A549 (cell line): Measurements from ENCODE around the gene TMED8. TPM values are rescaled to one million over a fixed set of nuclear protein-coding genes. Genes with fewer than 3 reads are reported as not detected.

Experiments
- ATAC-seq, 2 experiments: fragments of 200-7000 bp in 1 of 2; fragments of >200 bp in 1 of 2; cut with Nextera tagmentation in 1 of 2; cut with Tn5 transposase in 1 of 2; 3 replicates each; pipeline versions ENCODE4 v1.8.0 to v1.9.1; 2018 to 2020; ENCODE audit warnings: mild to moderate bottlenecking in 1 of 2, moderate library complexity in 1 of 2
- CTCF ChIA-PET: fragments of 300-600 bp; sonication (Branson Sonifier 250); formaldehyde crosslinking; extraction: SDS; loops from one replicate; lab custom pipeline; 2021; ENCODE audit warnings: antibody characterized with exemption, inconsistent platforms; lab: Yijun Ruan, JAX
- POLR2A ChIA-PET: fragments of 350-600 bp; formaldehyde crosslinking; extraction: SDS; loops from one replicate; lab custom pipeline; 2021; ENCODE audit warnings: antibody characterized with exemption, inconsistent platforms; lab: Yijun Ruan, JAX
- DNase-seq, 2 experiments: peaks; one replicate each; pipeline versions ENCODE4 v3.0.0 to v3.0.0-alpha.2; 2011 to 2016; ENCODE audit warnings: low read depth in 1 of 2, low spot score in 1 of 2
- FAIRE-seq: peaks from 2 replicates; lab custom pipeline; 2011; peaks lifted over from hg19 to GRCh38; lab: Jason Lieb, UNC
- H3K27ac ChIP-seq, 2 experiments: fragments of >200 bp; sonication (Bioruptor Twin); formaldehyde crosslinking; 3 replicates each; pipeline ENCODE4 v1.5.1; 2016 to 2017
- H3K4me1 ChIP-seq: fragments of >200 bp; sonication (Bioruptor Twin); formaldehyde crosslinking; 3 replicates; pipeline ENCODE4 v1.6.1; 2016
- H3K4me2 ChIP-seq: fragments of >200 bp; sonication (Bioruptor Twin); formaldehyde crosslinking; 3 replicates; pipeline ENCODE4 v1.6.1; 2016
- H3K4me3 ChIP-seq: fragments of >200 bp; sonication (Bioruptor Twin); formaldehyde crosslinking; 3 replicates; pipeline ENCODE4 v1.5.1; 2016
- H3K9me3 ChIP-seq: fragments of >200 bp; sonication (Bioruptor Twin); formaldehyde crosslinking; 3 replicates; pipeline ENCODE4 v1.6.1; 2016
- BCL3 ChIP-seq: fragments of >200 bp; sonication (Bioruptor Twin); formaldehyde crosslinking; IDR thresholded peaks from 3 replicates; pipeline ENCODE4 v1.6.1; 2016
- CBX2 ChIP-seq: fragments of 200-600 bp; sonication (generic); IDR thresholded peaks from 2 replicates; pipeline ENCODE4 v1.6.1; 2016; ENCODE audit warnings: low read depth, mild to moderate bottlenecking, borderline replicate concordance
- EHMT2 ChIP-seq: fragments of 200-600 bp; sonication (generic); IDR thresholded peaks from 2 replicates; pipeline ENCODE4 v1.6.1; 2016; ENCODE audit warnings: antibody characterized with exemption, low read depth, mild to moderate bottlenecking, moderate library complexity
- EP300 ChIP-seq, 2 experiments: fragments of >200 bp; sonication (Bioruptor Twin); formaldehyde crosslinking; IDR thresholded peaks; 2 replicates in 1 of 2; 3 replicates in 1 of 2; pipeline ENCODE4 v1.6.1; 2016 to 2017
- FOXS1 ChIP-seq: fragments of 250-450 bp; sonication (Bioruptor Pico); IDR thresholded peaks from 2 replicates; pipeline ENCODE4 v1.5.0; 2020; ENCODE audit warnings: mild to moderate bottlenecking, moderate library complexity
- HDAC2 ChIP-seq: fragments of 200-600 bp; sonication (generic); IDR thresholded peaks from 2 replicates; pipeline ENCODE4 v1.6.1; 2016
- HES2 ChIP-seq: fragments of >200 bp; sonication (Bioruptor Twin); formaldehyde crosslinking; IDR thresholded peaks from 2 replicates; pipeline ENCODE4 v1.6.1; 2016
- HEYL ChIP-seq: fragments of 250-450 bp; sonication (Bioruptor Pico); IDR thresholded peaks from 2 replicates; pipeline ENCODE4 v1.8.0; 2021; ENCODE audit warnings: mild to moderate bottlenecking, moderate library complexity
- KDM1A ChIP-seq: fragments of 200-600 bp; sonication (generic); IDR thresholded peaks from 2 replicates; pipeline ENCODE4 v1.6.1; 2016; ENCODE audit warnings: low read depth, mild to moderate bottlenecking
- MAFK ChIP-seq: fragments of 450-650 bp; IDR thresholded peaks from 2 replicates; pipeline ENCODE4 v1.6.1; 2014; ENCODE audit not compliant: partially characterized antibody
- NPAS2 ChIP-seq: fragments of 250-450 bp; sonication (Bioruptor Pico); IDR thresholded peaks from 2 replicates; pipeline ENCODE4 v1.8.0; 2022; ENCODE audit warnings: mild to moderate bottlenecking, moderate library complexity, borderline replicate concordance
- NR3C1 ChIP-seq: fragments of >200 bp; sonication (Bioruptor Twin); formaldehyde crosslinking; IDR thresholded peaks from 3 replicates; pipeline ENCODE4 v1.6.1; 2017
- PHF8 ChIP-seq: fragments of 200-600 bp; sonication (generic); IDR thresholded peaks from 2 replicates; pipeline ENCODE4 v1.6.1; 2016; ENCODE audit warnings: low read depth, mild to moderate bottlenecking, antibody characterized with exemption, moderate library complexity, borderline replicate concordance
- POLR2A ChIP-seq: IDR thresholded peaks from 2 replicates; pipeline ENCODE4 v1.6.1; 2012; ENCODE audit warnings: mild to moderate bottlenecking, low read length
- RAD21 ChIP-seq, 2 experiments: fragments of >200 bp in 1 of 2; sonication (Bioruptor Twin) in 1 of 2; formaldehyde crosslinking in 1 of 2; IDR thresholded peaks in 1 of 2; conservative IDR thresholded peaks in 1 of 2; 2 replicates in 1 of 2; 3 replicates in 1 of 2; pipeline ENCODE4 v1.6.1; 2012 to 2018; ENCODE audit warnings: inconsistent platforms in 1 of 2
- RARB ChIP-seq: fragments of 250-450 bp; sonication (Bioruptor Pico); IDR thresholded peaks from 2 replicates; pipeline ENCODE4 v1.8.0; 2021; ENCODE audit warnings: mild to moderate bottlenecking, moderate library complexity
- RCOR1 ChIP-seq: fragments of 150-350 bp; IDR thresholded peaks from 2 replicates; pipeline ENCODE4 v1.6.1; 2014; ENCODE audit warnings: antibody characterized with exemption, low read length, low read depth
- RFX5 ChIP-seq: fragments of 450-650 bp; IDR thresholded peaks from 2 replicates; pipeline ENCODE4 v1.7.1; 2014; ENCODE audit warnings: antibody characterized with exemption, mild to moderate bottlenecking, moderate library complexity
- RNF2 ChIP-seq: fragments of 200-600 bp; sonication (generic); IDR thresholded peaks from 2 replicates; pipeline ENCODE4 v1.6.1; 2016; ENCODE audit warnings: low read depth, mild to moderate bottlenecking, antibody characterized with exemption, moderate library complexity, borderline replicate concordance
- SMC3 ChIP-seq: fragments of >200 bp; sonication (Bioruptor Twin); formaldehyde crosslinking; IDR thresholded peaks from 3 replicates; pipeline ENCODE4 v1.6.1; 2018; ENCODE audit warnings: inconsistent platforms
- SREBF2 ChIP-seq: fragments of 450-650 bp; IDR thresholded peaks from 2 replicates; pipeline ENCODE4 v1.6.1; 2014; ENCODE audit warnings: mild to moderate bottlenecking, moderate library complexity
- TP53 ChIP-seq: fragments of 250-450 bp; sonication (Bioruptor Pico); IDR thresholded peaks from 2 replicates; pipeline ENCODE4 v1.5.0; 2021; ENCODE audit warnings: mild to moderate bottlenecking, moderate library complexity
- USF2 ChIP-seq: fragments of 450-650 bp; IDR thresholded peaks from 2 replicates; pipeline ENCODE4 v1.6.1; 2014; ENCODE audit warnings: antibody characterized with exemption
- ZFP36 ChIP-seq: fragments of 450-650 bp; IDR thresholded peaks from 2 replicates; pipeline ENCODE4 v1.6.1; 2014; ENCODE audit warnings: borderline replicate concordance; ENCODE audit not compliant: partially characterized antibody
- WGBS: methylation state at CpG from one replicate; pipeline ENCODE4 v1.1.6; 2017; ENCODE audit errors: missing lambda C conversion rate; 5-methylcytosine and 5-hydroxymethylcytosine counted together
- polyA plus RNA-seq, 4 experiments: library from polyadenylated mRNA; depleted of rRNA in 3 of 4; stranded (reverse); fragments of >200 nt; fragmentation: RNase III in 1 of 4; extraction: RNeasy Plus Mini Kit Qiagen cat#74134 plus additional on column Dnase treatment in 1 of 4; gene quantifications; 2 replicates in 3 of 4; 3 replicates in 1 of 4; pipeline ENCODE4 v1.2.3, GENCODE V29; 2011 to 2017
- TF ChIP-seq, protein P1 (sequence below): fragments of 250-450 bp; sonication (Bioruptor Pico); IDR thresholded peaks from 2 replicates; pipeline ENCODE4 v1.5.0; 2021; ENCODE audit warnings: mild to moderate bottlenecking, moderate library complexity, borderline replicate concordance
- TF ChIP-seq, protein P2 (sequence below): fragments of >200 bp; sonication (Bioruptor Twin); formaldehyde crosslinking; IDR thresholded peaks from 3 replicates; pipeline ENCODE4 v1.5.1; 2016

Gene TMED8
- polyA plus RNA-seq, 2 of the 4 experiments (the other 2 are of a cell fraction), result 8.8 to 13.9 TPM

DNA sequence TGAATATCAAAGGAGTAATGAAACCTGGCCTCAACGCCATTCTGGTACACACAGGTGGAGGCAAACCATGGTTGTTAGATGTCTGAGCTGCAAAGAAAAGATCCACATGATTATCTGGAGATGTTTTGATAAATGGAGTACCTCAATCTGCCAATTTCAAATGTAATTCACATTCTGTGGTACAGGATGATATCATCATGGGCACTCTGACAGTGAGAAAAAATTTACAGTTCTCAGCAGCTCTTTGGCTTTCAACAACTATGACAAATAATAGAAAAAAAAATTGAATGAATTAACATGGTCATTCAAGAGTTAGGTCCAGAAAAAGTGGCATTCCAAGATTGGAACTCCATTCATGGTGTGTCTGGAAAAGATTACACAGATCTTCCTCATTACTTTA, 17.3 kb downstream of the TMED8 start:
- WGBS, result 97% methylated on average over 1 of the region's 1 CpG
- CTCF ChIA-PET, result interaction anchor here (1.1 kb wide), 1 partner anchor 44 kb away, joined by 3 read pairs; no protein-coding TSS in a partner anchor
- no peak for FAIRE-seq

GRCh38 chr14:77356899-77357298, 20.0 kb downstream of the TMED8 start:
- FAIRE-seq (no peak), ATAC-seq (no peak)
- no peak overlapping the region for H3K4me2 ChIP-seq
- H3K4me3 ChIP-seq, result no peak overlapping the region
- no peak for TF ChIP-seq SREBF2
- TF ChIP-seq BCL3, result no peak
- TF ChIP-seq SMC3, result no peak
- no peak for TF ChIP-seq FOXS1 (CRISPR knock-in tag)
- TF ChIP-seq RCOR1, result no peak
- TF ChIP-seq EHMT2, result no peak
- no peak for TF ChIP-seq RFX5
- TF ChIP-seq PHF8, result no peak
- no peak for TF ChIP-seq HDAC2
- no peak for TF ChIP-seq NPAS2 (CRISPR knock-in tag)
- TF ChIP-seq HES2, result no peak
- TF ChIP-seq ZFP36, result no peak
- no peak for TF ChIP-seq USF2
- no peak for TF ChIP-seq TP53 (CRISPR knock-in tag)
- TF ChIP-seq, protein P1, sequence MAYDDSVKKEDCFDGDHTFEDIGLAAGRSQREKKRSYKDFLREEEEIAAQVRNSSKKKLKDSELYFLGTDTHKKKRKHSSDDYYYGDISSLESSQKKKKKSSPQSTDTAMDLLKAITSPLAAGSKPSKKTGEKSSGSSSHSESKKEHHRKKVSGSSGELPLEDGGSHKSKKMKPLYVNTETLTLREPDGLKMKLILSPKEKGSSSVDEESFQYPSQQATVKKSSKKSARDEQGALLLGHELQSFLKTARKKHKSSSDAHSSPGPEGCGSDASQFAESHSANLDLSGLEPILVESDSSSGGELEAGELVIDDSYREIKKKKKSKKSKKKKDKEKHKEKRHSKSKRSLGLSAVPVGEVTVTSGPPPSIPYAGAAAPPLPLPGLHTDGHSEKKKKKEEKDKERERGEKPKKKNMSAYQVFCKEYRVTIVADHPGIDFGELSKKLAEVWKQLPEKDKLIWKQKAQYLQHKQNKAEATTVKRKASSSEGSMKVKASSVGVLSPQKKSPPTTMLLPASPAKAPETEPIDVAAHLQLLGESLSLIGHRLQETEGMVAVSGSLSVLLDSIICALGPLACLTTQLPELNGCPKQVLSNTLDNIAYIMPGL, result no peak
- no peak for TF ChIP-seq HEYL (CRISPR knock-in tag)
- TF ChIP-seq, all 56 proteins: peak for 0
- POLR2A ChIA-PET, result no interaction called here
- Histone ChIP-seq H3K27ac (no peak overlapping the region), H3K4me1 (no peaks in the 10 kb centered on the region), H3K9me3 (no peaks in the 10 kb centered on the region)
- DNase-seq, result no peak
- CTCF ChIA-PET, result interaction anchor here (0.8 to 1.5 kb wide), 2 partner anchors 20 to 25 kb away, joined by 3 to 4 read pairs; partner anchors contain the start of genes SAMD15 and TMED8
- 89% methylated on average over 4 of the region's 4 CpGs for WGBS

More for the DNA sequence above, 17.3 kb downstream of the TMED8 start:
- DNase-seq, result no peak
- no peaks in the 10 kb centered on the region for H3K4me1 ChIP-seq
- no peak overlapping the region for H3K4me2 ChIP-seq
- POLR2A ChIA-PET, result no interaction called here
- no peaks in the 10 kb centered on the region for H3K9me3 ChIP-seq
- H3K27ac ChIP-seq, result no peak overlapping the region
- ATAC-seq, result no peak
- no peak for TF ChIP-seq CBX2
- TF ChIP-seq NR3C1, result no peak
- no peak for TF ChIP-seq POLR2A
- TF ChIP-seq RFX5, result no peak
- TF ChIP-seq MAFK, result no peak
- TF ChIP-seq RARB (CRISPR knock-in tag), result no peak
- no peak for TF ChIP-seq RNF2
- TF ChIP-seq RAD21 (conservative IDR thresholded peaks at IDR 0.05 in 1 of 2, IDR thresholded peaks at IDR 0.05 in 1 of 2), result no peak
- TF ChIP-seq, protein P2, sequence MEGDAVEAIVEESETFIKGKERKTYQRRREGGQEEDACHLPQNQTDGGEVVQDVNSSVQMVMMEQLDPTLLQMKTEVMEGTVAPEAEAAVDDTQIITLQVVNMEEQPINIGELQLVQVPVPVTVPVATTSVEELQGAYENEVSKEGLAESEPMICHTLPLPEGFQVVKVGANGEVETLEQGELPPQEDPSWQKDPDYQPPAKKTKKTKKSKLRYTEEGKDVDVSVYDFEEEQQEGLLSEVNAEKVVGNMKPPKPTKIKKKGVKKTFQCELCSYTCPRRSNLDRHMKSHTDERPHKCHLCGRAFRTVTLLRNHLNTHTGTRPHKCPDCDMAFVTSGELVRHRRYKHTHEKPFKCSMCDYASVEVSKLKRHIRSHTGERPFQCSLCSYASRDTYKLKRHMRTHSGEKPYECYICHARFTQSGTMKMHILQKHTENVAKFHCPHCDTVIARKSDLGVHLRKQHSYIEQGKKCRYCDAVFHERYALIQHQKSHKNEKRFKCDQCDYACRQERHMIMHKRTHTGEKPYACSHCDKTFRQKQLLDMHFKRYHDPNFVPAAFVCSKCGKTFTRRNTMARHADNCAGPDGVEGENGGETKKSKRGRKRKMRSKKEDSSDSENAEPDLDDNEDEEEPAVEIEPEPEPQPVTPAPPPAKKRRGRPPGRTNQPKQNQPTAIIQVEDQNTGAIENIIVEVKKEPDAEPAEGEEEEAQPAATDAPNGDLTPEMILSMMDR, result no peak
- no peak for TF ChIP-seq KDM1A
- no peak for TF ChIP-seq EP300 (IDR thresholded peaks at IDR 0.05)
- H3K4me3 ChIP-seq, result no peak overlapping the region
